Endothelial cell of umbilical vein (primary cell): ENCODE results near the gene ALDH1A2. TPM values are rescaled to one million over a fixed set of nuclear protein-coding genes. Genes with fewer than 3 reads are reported as not detected.

ENCODE experiments used
- BruUV-seq: library from RNA; stranded (reverse); fragments of 400-500 nt; replicated peaks from 2 replicates; lab custom pipeline; 2021; lab: Mats Ljungman, UMichigan
- CTCF ChIA-PET: fragments of 300-600, 350-600 bp; sonication (Branson Sonifier 250); formaldehyde crosslinking; loops from one replicate; lab custom pipeline; 2021; ENCODE audit warnings: antibody characterized with exemption, inconsistent platforms; lab: Charles Lee
- POLR2A ChIA-PET: fragments of 300-600, 350-600 bp; sonication (Branson Sonifier 250); formaldehyde crosslinking; loops from one replicate; lab custom pipeline; 2021; ENCODE audit warnings: antibody characterized with exemption, inconsistent platforms; lab: Charles Lee
- DNase-seq: peaks from one replicate; pipeline ENCODE4 v3.0.0-alpha.2; 2011; ENCODE audit warnings: low read depth, low spot score
- FAIRE-seq: peaks from 2 replicates; lab custom pipeline; 2011; peaks lifted over from hg19 to GRCh38; lab: Jason Lieb, UNC
- H2AFZ ChIP-seq: 2 replicates; pipeline ENCODE4 v1.6.0; 2012; ENCODE audit warnings: low read depth, low read length, control low read depth, inconsistent platforms
- H3K27ac ChIP-seq: 2 replicates; pipeline ENCODE4 v1.5.1; 2011; ENCODE audit warnings: low read depth, mild to moderate bottlenecking, control low read depth, low read length, moderate library complexity; ENCODE audit not compliant: insufficient read depth
- H3K27me3 ChIP-seq, 2 experiments: 2 replicates each; pipeline versions ENCODE4 v1.6.0 to v1.6.1; 2011; ENCODE audit warnings: low read length in 2 of 2, mixed read lengths in 1 of 2; ENCODE audit not compliant: control insufficient read depth in 2 of 2, insufficient read depth in 2 of 2
- H3K36me3 ChIP-seq, 2 experiments: 2 replicates in 1 of 2; 3 replicates in 1 of 2; pipeline ENCODE4 v1.5.1; 2011; ENCODE audit warnings: low read length in 2 of 2, mild to moderate bottlenecking in 1 of 2, moderate library complexity in 1 of 2; ENCODE audit not compliant: control insufficient read depth in 2 of 2, insufficient read depth in 2 of 2; ENCODE audit errors: extremely low read depth in 1 of 2
- H3K4me1 ChIP-seq: 3 replicates; pipeline ENCODE4 v1.5.1; 2011; ENCODE audit warnings: mild to moderate bottlenecking, low read length; ENCODE audit not compliant: control insufficient read depth, insufficient read depth; ENCODE audit errors: extremely low read depth
- H3K4me2 ChIP-seq: 2 replicates; pipeline ENCODE4 v1.6.1; 2011; ENCODE audit warnings: low read length, control low read depth, mixed read lengths; ENCODE audit not compliant: insufficient read depth
- H3K4me3 ChIP-seq, 3 experiments: fragments of 200-600 bp in 1 of 3; sonication (generic), shearing (Covaris generic) in 1 of 3; replicated peaks in 1 of 3; 2 replicates each; pipeline ENCODE4 v1.5.1; 2011 to 2016; ENCODE audit warnings: control low read depth in 3 of 3, low read length in 3 of 3, mild to moderate bottlenecking in 2 of 3, inconsistent platforms in 1 of 3, low read depth in 1 of 3, moderate library complexity in 1 of 3; ENCODE audit not compliant: insufficient read depth in 1 of 3
- H3K79me2 ChIP-seq: 2 replicates; pipeline ENCODE4 v1.6.0; 2012; ENCODE audit warnings: low read length, inconsistent platforms; ENCODE audit not compliant: control insufficient read depth, insufficient read depth
- H3K9ac ChIP-seq: replicated peaks from 2 replicates; pipeline ENCODE3; 2011; ENCODE audit warnings: low read length, control low read depth; ENCODE audit not compliant: insufficient read depth; ENCODE audit errors: extremely low read depth
- H3K9me1 ChIP-seq: replicated peaks from 3 replicates; pipeline ENCODE4 v1.6.0; 2011; ENCODE audit warnings: mild to moderate bottlenecking, low read length; ENCODE audit not compliant: control insufficient read depth, insufficient read depth; ENCODE audit errors: extremely low read depth
- H3K9me3 ChIP-seq: replicated peaks from 2 replicates; pipeline ENCODE4 v1.5.1; 2012; ENCODE audit warnings: low read length, inconsistent platforms; ENCODE audit not compliant: control insufficient read depth, insufficient read depth
- H4K20me1 ChIP-seq: replicated peaks from 2 replicates; pipeline ENCODE3; 2011; ENCODE audit warnings: mild to moderate bottlenecking, low read length; ENCODE audit not compliant: control insufficient read depth, insufficient read depth; ENCODE audit errors: extremely low read depth
- CTCF ChIP-seq, 2 donors: IDR thresholded peaks; 1 replicate in 1 of 2; 2 replicates in 1 of 2; pipeline ENCODE4 v1.5.1; 2011; ENCODE audit warnings: low read length in 2 of 2, mild to moderate bottlenecking in 2 of 2, moderate library complexity in 2 of 2, control low read depth in 1 of 2, inconsistent platforms in 1 of 2, low read depth in 1 of 2; ENCODE audit not compliant: insufficient read depth in 1 of 2; ENCODE audit errors: extremely low read depth in 1 of 2
- EZH2 ChIP-seq: IDR thresholded peaks from 2 replicates; pipeline ENCODE4 v1.6.1; 2012; ENCODE audit warnings: borderline replicate concordance, low read depth, mild to moderate bottlenecking, moderate library complexity, low read length, inconsistent platforms; ENCODE audit not compliant: severe bottlenecking
- FOS ChIP-seq: IDR thresholded peaks from 2 replicates; pipeline ENCODE4 v1.6.1; 2011; ENCODE audit warnings: mild to moderate bottlenecking, low read length, moderate library complexity, borderline replicate concordance; ENCODE audit not compliant: insufficient read depth
- GATA2 ChIP-seq: IDR thresholded peaks from 2 replicates; pipeline ENCODE4 v1.7.0; 2011; ENCODE audit warnings: low read depth, mild to moderate bottlenecking, moderate library complexity, mixed read lengths, low read length; ENCODE audit not compliant: insufficient read length, insufficient read depth
- JUN ChIP-seq: IDR thresholded peaks from 2 replicates; pipeline ENCODE4 v1.6.1; 2011; ENCODE audit warnings: borderline replicate concordance, low read depth; ENCODE audit not compliant: insufficient read length, insufficient read depth
- MAX ChIP-seq: IDR thresholded peaks from 2 replicates; pipeline ENCODE4 v1.6.1; 2011; ENCODE audit not compliant: insufficient read depth, insufficient read length
- MYC ChIP-seq: IDR thresholded peaks from one replicate; pipeline ENCODE4 v1.6.1; 2011; ENCODE audit warnings: mild to moderate bottlenecking, low read depth, low read length
- POLR2A ChIP-seq: IDR thresholded peaks from 2 replicates; pipeline ENCODE4 v1.6.1; 2012; ENCODE audit warnings: low read depth, mild to moderate bottlenecking, control low read depth, low read length
- POLR2AphosphoS5 ChIP-seq: IDR thresholded peaks from 2 replicates; pipeline ENCODE4 v1.6.1; 2012; ENCODE audit warnings: low read depth, mild to moderate bottlenecking, control low read depth, low read length, moderate library complexity; ENCODE audit not compliant: insufficient read depth
- dilution Hi-C: fragments of 300-500 bp; cut with MboI; formaldehyde crosslinking; loops from one replicate; pipeline ENCODE4 v1.15.0; 2019; ENCODE audit warnings: low sequenced_read_pairs; ENCODE audit not compliant: extremely low pct_ligation_motif_present
- intact Hi-C: fragments of 100-400 bp; cut with micrococcal nuclease; formaldehyde crosslinking; loops from one replicate; pipeline ENCODE4 v1.10.0; 2022
- polyA plus RNA-seq, 4 experiments: library from polyadenylated mRNA; depleted of rRNA in 3 of 4; stranded (reverse) in 3 of 4; unstranded in 1 of 4; fragments of >200 nt; gene quantifications; 2 replicates each; pipeline versions ENCODE4 v1.2.1 to v1.2.3, GENCODE V29; 2011 to 2012; ENCODE audit warnings: missing spikeins in 1 of 4
- total RNA-seq: library from RNA; stranded (reverse); gene quantifications from 2 replicates; pipeline ENCODE4 v1.2.3, GENCODE V29; 2021

The ALDH1A2 gene
- total and polyA plus RNA-seq, 2 donors (not counting 3 experiments of a cell fraction or from before 2014, with no cell fraction given), result 16.3 to 34.9 TPM

GRCh38 chr15:57969996-57970395 is 95.5 kb downstream of the ALDH1A2 start:
- no TSS peak for BruUV-seq
- ChIA-PET POLR2A (no interaction called here), CTCF (interaction anchor here (0.6 to 4.6 kb wide), 17 partner anchors 11 to 1559 kb away, joined by 3 to 83 read pairs (median 6); partner anchors contain the start of gene ALDH1A2)
- FAIRE-seq (no peak), DNase-seq (no peak)
- H3K9me3 ChIP-seq, result no peaks in the 10 kb centered on the region
- dilution Hi-C loops (no loop called here), intact Hi-C loops (loop anchor here (1.0 kb wide), 2 partner anchors 96 to 212 kb away; no protein-coding TSS in a partner anchor)
- H3K27ac ChIP-seq, result no peak overlapping the region
- no peaks in the 10 kb centered on the region for H3K4me1 ChIP-seq
- no peaks in the 10 kb centered on the region for H3K36me3 ChIP-seq
- H3K4me2 ChIP-seq, result no peak overlapping the region
- no peaks in the 10 kb centered on the region for H3K27me3 ChIP-seq
- TF ChIP-seq CTCF (IDR thresholded peaks at IDR 0.05; ENCODE audit: extremely low read depth in 1 of 2, insufficient read depth in 1 of 2, low read depth in 1 of 2, low read length in 2 of 2) (no peak), EZH2 (no peak), POLR2A (no peak), JUN (no peak), GATA2 (no peak), FOS (no peak), MYC (no peak), MAX (no peak), POLR2AphosphoS5 (no peak)
- H3K79me2 ChIP-seq, result no peaks in the 10 kb centered on the region
- H3K9ac ChIP-seq, result no peak overlapping the region
- no peak overlapping the region for H2AFZ ChIP-seq
- no peaks in the 10 kb centered on the region for H4K20me1 ChIP-seq
- no peak overlapping the region for H3K4me3 ChIP-seq
- H3K9me1 ChIP-seq, result no peaks in the 10 kb centered on the region
